ENCODE results near the gene OSMR. TPM values are rescaled to one million over a fixed set of nuclear protein-coding genes. Genes with fewer than 3 reads are reported as not detected.

OSMR gene
- total RNA-seq, 4 donors from 2014 or later, result 3.5 to 25.6 (median 15.3) TPM

DNA sequence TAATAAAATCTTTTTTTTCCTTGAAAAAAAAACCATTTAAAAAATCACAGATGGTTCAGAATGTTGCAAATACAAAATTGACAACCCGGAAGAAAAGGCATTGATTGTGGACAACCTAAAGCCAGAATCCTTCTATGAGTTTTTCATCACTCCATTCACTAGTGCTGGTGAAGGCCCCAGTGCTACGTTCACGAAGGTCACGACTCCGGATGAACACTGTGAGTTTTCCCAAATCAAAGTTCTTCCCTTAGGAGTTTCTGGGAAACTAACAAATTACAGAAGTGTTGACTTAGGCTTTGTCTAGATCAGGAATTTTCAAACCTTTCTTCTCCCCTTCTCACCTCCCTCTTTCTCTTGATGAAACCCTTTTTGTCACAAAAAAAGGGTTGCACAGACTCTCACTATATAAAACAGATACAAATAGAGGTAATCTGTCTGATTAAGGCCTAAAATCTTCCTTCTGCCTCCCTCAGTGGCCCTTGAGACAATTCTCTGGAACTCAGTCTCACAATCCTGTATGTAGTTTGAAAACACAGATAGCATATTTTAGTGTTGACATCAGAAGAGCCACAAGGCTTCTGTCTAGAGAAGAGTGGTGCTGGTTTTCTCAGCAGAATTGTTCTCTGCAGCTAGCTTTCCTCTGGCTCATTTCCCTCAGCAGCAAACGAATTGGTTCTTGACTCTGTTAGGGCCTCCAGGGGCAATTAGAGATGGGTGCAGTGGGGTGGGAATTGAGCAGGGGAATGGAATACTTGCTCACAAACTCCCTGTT lies 79.5 kb downstream of the OSMR start:
- Histone ChIP-seq H3K36me3 (no peaks in the 10 kb centered on the region), H3K4me3 (no peak overlapping the region)
- TF ChIP-seq POLR2A (IDR thresholded peaks at IDR 0.05) (no peak), CTCF (IDR thresholded peaks at IDR 0.05) (no peak)

GRCh38 chr5:38926121-38926520 lies 80.3 kb downstream of the OSMR start:
- H3K27me3 ChIP-seq, result no peaks in the 10 kb centered on the region
- H3K4me3 ChIP-seq, result no peak overlapping the region
- no peak for DNase-seq
- no peak overlapping the region for H3K27ac ChIP-seq
- peaks cover 0 to under 1% (median 0%) of the 10 kb centered on the region in 3 donors for H3K36me3 ChIP-seq
- H3K4me1 ChIP-seq, result no peaks in the 10 kb centered on the region
- TF ChIP-seq POLR2A (IDR thresholded peaks at IDR 0.05), result no peak
- no peak for TF ChIP-seq CTCF (IDR thresholded peaks at IDR 0.05)
- no peaks in the 10 kb centered on the region for H3K9me3 ChIP-seq

More for the DNA sequence above, 79.5 kb downstream of the OSMR start:
- no peak for DNase-seq
- no peaks in the 10 kb centered on the region for H3K27me3 ChIP-seq
- H3K4me1 ChIP-seq, result no peaks in the 10 kb centered on the region
- H3K27ac ChIP-seq, result no peak overlapping the region
- no peaks in the 10 kb centered on the region for H3K9me3 ChIP-seq

DNA sequence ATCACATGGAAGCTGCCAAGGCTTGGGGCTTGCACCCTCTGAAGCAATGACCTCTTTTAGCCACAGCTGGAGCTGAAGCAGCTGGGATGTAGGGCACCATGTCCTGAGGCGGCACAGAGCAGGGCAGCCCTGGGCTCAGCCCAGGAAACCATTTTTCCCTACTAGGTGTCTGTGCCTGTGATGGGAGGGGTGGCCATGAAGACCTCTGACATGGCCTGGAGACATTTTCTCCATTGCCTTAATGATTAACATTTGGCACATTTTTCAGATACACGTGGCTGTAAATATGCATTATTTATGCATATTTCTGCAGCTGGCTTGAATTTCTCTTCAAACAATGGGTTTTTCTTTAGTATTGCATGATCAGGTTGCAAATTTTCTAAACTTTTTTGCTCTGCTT lies 81.7 kb downstream of the OSMR start:
- H3K36me3 ChIP-seq, result peaks cover 0 to 4% (median 0%) of the 10 kb centered on the region in 3 donors
- TF ChIP-seq CTCF (IDR thresholded peaks at IDR 0.05) (no peak), POLR2A (IDR thresholded peaks at IDR 0.05) (no peak)
- H3K27ac ChIP-seq, result no peak overlapping the region
- H3K9me3 ChIP-seq, result no peaks in the 10 kb centered on the region
- no peaks in the 10 kb centered on the region for H3K4me1 ChIP-seq
- H3K27me3 ChIP-seq, result no peaks in the 10 kb centered on the region
- no peak overlapping the region for H3K4me3 ChIP-seq
- DNase-seq, result no peak

DNA sequence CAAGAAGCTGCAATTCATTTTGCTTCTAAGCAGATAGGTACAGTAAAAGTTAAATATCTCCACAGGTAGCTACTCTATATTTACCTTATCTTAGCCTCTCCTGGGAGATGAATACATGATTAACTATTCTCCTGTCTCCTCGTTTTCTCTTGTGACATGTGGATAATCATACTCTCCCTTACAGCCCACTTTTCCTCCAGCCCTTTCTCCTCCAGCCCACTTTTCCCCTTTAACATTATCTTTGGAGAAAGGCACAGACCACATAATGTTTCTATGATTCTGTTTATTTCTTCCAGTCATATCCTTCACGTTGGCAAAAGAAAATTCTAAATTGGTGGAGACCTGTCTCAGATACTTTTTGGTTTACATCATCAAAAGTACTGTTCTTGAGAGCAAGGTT lies 84.0 kb downstream of the OSMR start:
- Histone ChIP-seq H3K4me1 (no peaks in the 10 kb centered on the region), H3K36me3 (peaks cover 0 to 4% (median 0%) of the 10 kb centered on the region in 3 donors), H3K9me3 (no peaks in the 10 kb centered on the region), H3K4me3 (no peak overlapping the region), H3K27ac (no peak overlapping the region), H3K27me3 (no peaks in the 10 kb centered on the region)
- DNase-seq, result no peak
- TF ChIP-seq CTCF (IDR thresholded peaks at IDR 0.05) (no peak), POLR2A (IDR thresholded peaks at IDR 0.05) (no peak)

- no peaks in the 10 kb centered on the region for H3K4me1 ChIP-seq
- DNase-seq, result no peak
- TF ChIP-seq CTCF (IDR thresholded peaks at IDR 0.05) (no peak), POLR2A (IDR thresholded peaks at IDR 0.05) (no peak)
- no peaks in the 10 kb centered on the region for H3K27me3 ChIP-seq
- peaks cover 0 to 4% (median 0%) of the 10 kb centered on the region in 3 donors for H3K36me3 ChIP-seq
- no peak overlapping the region for H3K27ac ChIP-seq
- H3K4me3 ChIP-seq, result no peak overlapping the region
- H3K9me3 ChIP-seq, result no peaks in the 10 kb centered on the region
Observed at GRCh38 chr5:38931731-38932130, 85.9 kb downstream of the OSMR start.

Measured in Peyer's patch (tissue), 4 donors.